Activated T-helper 1 cell treated with anti-CD3 and anti-CD28 coated beads, Interleukin-12 subunit alpha, Interleukin-12 subunit beta, Interleukin-2, Interleukin-4 antibody, amounts not matched to agents 30 ng/mL and 10 ng/mL and 1 ng/mL, durations not matched to agents 14 hours and 24 hours and 36 hours (primary cell): Measurements from ENCODE around the gene PLPP6. TPM values are rescaled to one million over a fixed set of nuclear protein-coding genes. Genes with fewer than 3 reads are reported as not detected.
A peak's percentile ranks its signal among the peaks of the same experiment; 100 is the strongest.

Experiments used
- DNase-seq: peaks from one replicate; pipeline ENCODE4 v3.0.0; 2021; ENCODE audit warnings: low spot score
- H3K27ac Mint-ChIP-seq: one replicate; pipeline ENCODE4 v1.8.0; 2021; ENCODE audit warnings: mild to moderate bottlenecking, mixed read lengths
- H3K27me3 Mint-ChIP-seq: one replicate; pipeline ENCODE4 v1.8.0; 2022; ENCODE audit warnings: mild to moderate bottlenecking, moderate library complexity, mixed read lengths; ENCODE audit not compliant: insufficient read depth
- H3K36me3 Mint-ChIP-seq: one replicate; pipeline ENCODE4 v1.8.0; 2021; ENCODE audit warnings: low read depth, mixed read lengths
- H3K4me1 Mint-ChIP-seq: one replicate; pipeline ENCODE4 v1.8.0; 2021; ENCODE audit warnings: low read depth, mixed read lengths
- H3K4me3 Mint-ChIP-seq: one replicate; pipeline ENCODE4 v1.8.0; 2021; ENCODE audit warnings: mild to moderate bottlenecking, moderate library complexity, mixed read lengths
- H3K9me3 Mint-ChIP-seq: one replicate; pipeline ENCODE4 v1.8.0; 2021; ENCODE audit warnings: mixed read lengths
- intact Hi-C: fragments of 100-400 bp; cut with micrococcal nuclease; formaldehyde crosslinking; loops from one replicate; pipeline ENCODE4 v1.15.1; 2024
- total RNA-seq: library from RNA; stranded (reverse); gene quantifications from 2 replicates; pipeline ENCODE4 v1.2.3, GENCODE V29; 2022

PLPP6 gene
- total RNA-seq, 1 donor from 2014 or later: 5.7 TPM

- Mint-ChIP-seq H3K27me3 (no peaks in the 10 kb centered on the region), H3K4me3 (no peak overlapping the region), H3K4me1 (peaks cover 9% of the 10 kb centered on the region), H3K36me3 (peaks cover 46% of the 10 kb centered on the region), H3K9me3 (peaks cover 6% of the 10 kb centered on the region), H3K27ac (no peak overlapping the region)
- intact Hi-C loops: no loop called here
- no peak for DNase-seq
These were observed 47.3 kb downstream of the PLPP6 start for GRCh38 chr9:4709380-4709779.

- no peak for DNase-seq
- intact Hi-C loops: loop anchor here (1.0 to 2.0 kb wide), 2 partner anchors 26 to 35 kb away; partner anchors contain the start of gene CDC37L1
- no peaks in the 10 kb centered on the region for H3K27me3 Mint-ChIP-seq
- H3K36me3 Mint-ChIP-seq: peaks cover 52% of the 10 kb centered on the region
- peaks cover 6% of the 10 kb centered on the region for H3K9me3 Mint-ChIP-seq
- H3K27ac Mint-ChIP-seq: peak overlapping the region; percentile 93
- no peak overlapping the region for H3K4me3 Mint-ChIP-seq
- H3K4me1 Mint-ChIP-seq: peaks cover 9% of the 10 kb centered on the region
These were observed 51.8 kb downstream of the PLPP6 start for GRCh38 chr9:4713849-4714248.

- intact Hi-C loops: loop anchor here (1.0 kb wide), 1 partner anchor 26 kb away; no protein-coding TSS in a partner anchor
- H3K9me3 Mint-ChIP-seq: peaks cover 6% of the 10 kb centered on the region
- H3K4me3 Mint-ChIP-seq: no peak overlapping the region
- H3K4me1 Mint-ChIP-seq: peaks cover 9% of the 10 kb centered on the region
- DNase-seq: no peak
- peak overlapping the region; percentile 93 for H3K27ac Mint-ChIP-seq
- no peaks in the 10 kb centered on the region for H3K27me3 Mint-ChIP-seq
- peaks cover 51% of the 10 kb centered on the region for H3K36me3 Mint-ChIP-seq
These were observed 52.3 kb downstream of the PLPP6 start for GRCh38 chr9:4714266-4715016.

Other genes starting within 250 kb of the PLPP6 start
- 0.05 TPM in 1 of 2 replicates, not detected in the other for gene SLC1A1, start 171.8 kb upstream of the PLPP6 start, total RNA-seq
- not detected in 2 replicates for gene SPATA6L, start 4.2 kb downstream of the PLPP6 start, total RNA-seq
- 11.1 and 11.3 TPM in 2 replicates for gene CDC37L1, start 17.3 kb downstream of the PLPP6 start, total RNA-seq
- 23.9 and 28.5 TPM in 2 replicates for gene AK3, start 78.9 kb downstream of the PLPP6 start, total RNA-seq
- gene RCL1, start 130.7 kb downstream of the PLPP6 start, total RNA-seq: 53.3 and 53.4 TPM in 2 replicates